OCI-LY3 (cell line): ENCODE measurements around the gene SETBP1.

Source experiments
- H2AFZ ChIP-seq: fragments of 200-600, 300-600 bp; shearing (Covaris generic); 2 replicates; pipeline ENCODE4 v1.6.0; 2014; ENCODE audit warnings: antibody characterized with exemption, low read depth, low read length
- H3K27ac ChIP-seq: fragments of 200-600, 300-600 bp; sonication (generic); 2 replicates; pipeline ENCODE4 v1.5.1; 2014; ENCODE audit warnings: mild to moderate bottlenecking, low read length, moderate library complexity, mixed read lengths
- H3K27me3 ChIP-seq: fragments of 200-600, 300-600 bp; sonication (generic); 2 replicates; pipeline ENCODE4 v1.6.1; 2014; ENCODE audit warnings: low read depth, low read length, mixed read lengths
- H3K36me3 ChIP-seq: fragments of 200-600, 300-600 bp; sonication (generic); replicated peaks from 2 replicates; pipeline ENCODE3; 2014; ENCODE audit warnings: low read depth, low read length, mixed read lengths
- H3K4me1 ChIP-seq: fragments of 300-600, 200-600 bp; sonication (generic); 2 replicates; pipeline ENCODE4 v1.6.1; 2014; ENCODE audit warnings: low read length, mixed read lengths
- H3K4me2 ChIP-seq: fragments of 200-600, 300-600 bp; sonication (generic); 2 replicates; pipeline ENCODE4 v1.6.1; 2014; ENCODE audit warnings: low read length, mixed read lengths
- H3K4me3 ChIP-seq: fragments of 300-600, 200-600 bp; sonication (generic); 2 replicates; pipeline ENCODE4 v1.5.1; 2014; ENCODE audit warnings: antibody characterized with exemption, mild to moderate bottlenecking, low read length, moderate library complexity
- H3K79me2 ChIP-seq: fragments of 300-600, 200-600 bp; shearing (Covaris generic); 2 replicates; pipeline ENCODE4 v1.6.1; 2014; ENCODE audit warnings: mild to moderate bottlenecking, low read length, mixed read lengths
- H3K9ac ChIP-seq: fragments of 300-600, 200-600 bp; shearing (Covaris generic); 2 replicates; pipeline ENCODE4 v1.6.0; 2014; ENCODE audit warnings: mild to moderate bottlenecking, low read length, moderate library complexity
- H3K9me3 ChIP-seq: fragments of 200-600, 300-600 bp; shearing (Covaris generic); 2 replicates; pipeline ENCODE4 v1.6.1; 2014; ENCODE audit warnings: low read length, mixed read lengths; ENCODE audit not compliant: insufficient read depth
- H4K20me1 ChIP-seq: fragments of 200-600, 300-600 bp; sonication (generic); 2 replicates; pipeline ENCODE4 v1.6.1; 2016; ENCODE audit warnings: low read length, mixed read lengths; ENCODE audit not compliant: insufficient read depth
- EZH2phosphoT487 ChIP-seq: fragments of 200-600 bp; shearing (Covaris generic); IDR thresholded peaks from 2 replicates; pipeline ENCODE4 v1.6.1; 2018; ENCODE audit warnings: antibody characterized with exemption, mixed run types, low read depth
- TF ChIP-seq, protein P1 (sequence below): fragments of 200-600, 300-600 bp; sonication (generic); IDR thresholded peaks from 2 replicates; pipeline ENCODE4 v1.5.1; 2014; ENCODE audit warnings: antibody characterized with exemption, low read length, low read depth

The SETBP1 gene

DNA sequence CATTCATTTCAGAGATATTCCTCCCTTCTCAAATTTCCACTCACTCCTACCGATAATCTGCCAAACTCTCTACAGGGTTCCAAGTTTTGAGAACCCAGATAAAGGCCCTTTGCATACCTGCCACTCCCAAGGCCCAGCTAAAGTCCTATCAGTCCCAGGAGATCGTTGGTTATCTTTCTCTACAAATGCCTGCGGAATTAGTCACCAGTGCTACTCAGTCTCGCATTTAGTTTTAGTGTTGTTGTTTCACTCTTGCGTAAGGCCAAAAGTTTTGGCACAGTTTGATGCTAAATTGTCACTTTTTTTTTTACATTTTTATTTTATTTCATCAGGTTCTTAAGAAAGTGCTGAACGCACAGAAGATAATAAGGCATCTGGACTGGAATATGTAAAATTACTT is 29.2 kb upstream of the SETBP1 start:
- no peaks in the 10 kb centered on the region for H4K20me1 ChIP-seq
- no peaks in the 10 kb centered on the region for H3K79me2 ChIP-seq
- H3K9me3 ChIP-seq = no peaks in the 10 kb centered on the region
- H3K4me2 ChIP-seq = no peak overlapping the region
- TF ChIP-seq EZH2phosphoT487 = no peak
- TF ChIP-seq, protein P1, sequence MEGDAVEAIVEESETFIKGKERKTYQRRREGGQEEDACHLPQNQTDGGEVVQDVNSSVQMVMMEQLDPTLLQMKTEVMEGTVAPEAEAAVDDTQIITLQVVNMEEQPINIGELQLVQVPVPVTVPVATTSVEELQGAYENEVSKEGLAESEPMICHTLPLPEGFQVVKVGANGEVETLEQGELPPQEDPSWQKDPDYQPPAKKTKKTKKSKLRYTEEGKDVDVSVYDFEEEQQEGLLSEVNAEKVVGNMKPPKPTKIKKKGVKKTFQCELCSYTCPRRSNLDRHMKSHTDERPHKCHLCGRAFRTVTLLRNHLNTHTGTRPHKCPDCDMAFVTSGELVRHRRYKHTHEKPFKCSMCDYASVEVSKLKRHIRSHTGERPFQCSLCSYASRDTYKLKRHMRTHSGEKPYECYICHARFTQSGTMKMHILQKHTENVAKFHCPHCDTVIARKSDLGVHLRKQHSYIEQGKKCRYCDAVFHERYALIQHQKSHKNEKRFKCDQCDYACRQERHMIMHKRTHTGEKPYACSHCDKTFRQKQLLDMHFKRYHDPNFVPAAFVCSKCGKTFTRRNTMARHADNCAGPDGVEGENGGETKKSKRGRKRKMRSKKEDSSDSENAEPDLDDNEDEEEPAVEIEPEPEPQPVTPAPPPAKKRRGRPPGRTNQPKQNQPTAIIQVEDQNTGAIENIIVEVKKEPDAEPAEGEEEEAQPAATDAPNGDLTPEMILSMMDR = no peak
- no peak overlapping the region for H2AFZ ChIP-seq
- H3K9ac ChIP-seq = no peak overlapping the region
- no peaks in the 10 kb centered on the region for H3K36me3 ChIP-seq
- no peak overlapping the region for H3K27ac ChIP-seq
- no peaks in the 10 kb centered on the region for H3K27me3 ChIP-seq
- H3K4me1 ChIP-seq = no peaks in the 10 kb centered on the region
- H3K4me3 ChIP-seq = no peak overlapping the region

DNA sequence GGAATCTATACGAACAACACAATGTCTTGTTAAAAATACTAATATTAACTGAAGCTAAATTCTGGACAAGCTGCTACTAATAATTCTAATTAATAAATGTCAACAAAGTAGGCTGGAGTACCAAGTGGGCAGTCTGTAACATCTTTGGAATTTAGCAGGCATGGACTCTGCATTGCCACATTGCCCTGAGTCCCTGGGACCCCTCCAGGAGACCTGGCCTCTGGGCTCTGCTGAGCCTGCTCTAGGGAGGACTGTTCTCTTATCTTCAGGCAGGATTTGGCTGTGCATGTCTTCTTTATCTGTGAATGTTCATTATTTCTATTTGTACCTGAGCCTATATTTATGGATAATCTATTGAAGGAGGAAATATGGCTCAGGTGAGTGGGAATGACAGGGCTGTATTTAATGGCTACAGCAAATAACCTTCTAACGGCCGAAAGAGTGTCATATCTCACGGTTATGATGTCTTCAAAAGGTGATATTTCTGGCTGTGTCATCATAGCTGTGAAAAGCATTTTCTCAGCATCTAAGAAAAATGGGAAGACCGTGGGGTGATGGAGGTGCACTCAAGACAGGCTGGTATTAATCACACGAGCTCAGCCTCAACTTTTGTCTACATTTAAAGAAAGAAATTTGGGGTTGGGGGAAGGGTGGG is 28.6 kb upstream of the SETBP1 start:
- Histone ChIP-seq H3K9me3 (no peaks in the 10 kb centered on the region), H3K36me3 (no peaks in the 10 kb centered on the region), H3K4me3 (no peak overlapping the region), H2AFZ (no peak overlapping the region), H3K4me2 (no peak overlapping the region), H3K4me1 (no peaks in the 10 kb centered on the region), H3K27ac (no peak overlapping the region), H3K79me2 (no peaks in the 10 kb centered on the region), H3K9ac (no peak overlapping the region), H4K20me1 (no peaks in the 10 kb centered on the region), H3K27me3 (no peaks in the 10 kb centered on the region)
- TF ChIP-seq, protein P1 = no peak
- no peak for TF ChIP-seq EZH2phosphoT487

DNA sequence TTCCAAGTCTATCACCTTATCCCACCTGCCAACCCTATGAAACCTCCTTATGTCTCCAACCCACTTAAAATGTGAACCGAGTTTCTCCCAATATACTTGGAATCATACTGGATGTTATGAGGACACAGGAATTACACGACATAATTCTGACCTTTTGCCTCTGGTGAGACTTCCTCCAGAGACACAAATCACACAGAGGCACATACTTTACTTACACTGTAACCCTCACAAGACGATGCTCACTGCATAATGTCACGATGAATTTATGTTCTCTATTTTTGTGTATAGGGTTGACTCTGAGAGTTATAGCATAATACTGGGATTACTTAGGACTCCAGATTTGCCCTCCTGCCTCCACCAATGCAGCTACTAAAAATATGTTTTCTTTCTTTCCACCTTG is 28.0 kb upstream of the SETBP1 start:
- no peaks in the 10 kb centered on the region for H3K36me3 ChIP-seq
- no peaks in the 10 kb centered on the region for H3K9me3 ChIP-seq
- no peak overlapping the region for H3K27ac ChIP-seq
- H3K4me1 ChIP-seq = no peaks in the 10 kb centered on the region
- no peak overlapping the region for H3K4me2 ChIP-seq
- H2AFZ ChIP-seq = no peak overlapping the region
- H3K27me3 ChIP-seq = no peaks in the 10 kb centered on the region
- TF ChIP-seq EZH2phosphoT487 = no peak
- TF ChIP-seq, protein P1 = no peak
- H3K9ac ChIP-seq = no peak overlapping the region
- H3K4me3 ChIP-seq = no peak overlapping the region
- H3K79me2 ChIP-seq = no peaks in the 10 kb centered on the region
- no peaks in the 10 kb centered on the region for H4K20me1 ChIP-seq

DNA sequence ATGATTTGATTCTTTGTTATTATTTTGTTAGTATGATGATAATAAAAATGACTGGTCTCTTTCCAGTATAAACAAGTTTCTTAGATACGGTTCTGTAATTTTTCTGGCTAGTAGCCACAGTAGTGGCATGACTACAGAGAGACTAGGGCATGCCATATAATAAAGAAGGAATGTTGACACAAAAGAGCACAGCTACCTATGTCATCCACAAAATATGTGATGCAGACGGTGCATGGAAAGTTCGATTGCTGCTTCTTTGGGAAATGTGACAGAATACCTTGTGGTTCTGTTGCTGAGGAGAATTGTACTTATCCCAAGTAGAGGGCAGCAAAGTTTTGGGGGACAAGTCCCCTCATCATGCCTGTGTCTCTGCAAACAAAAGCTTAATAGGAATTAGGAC is 26.1 kb upstream of the SETBP1 start:
- TF ChIP-seq, protein P1 = no peak
- TF ChIP-seq EZH2phosphoT487 = no peak
- Histone ChIP-seq H3K79me2 (no peaks in the 10 kb centered on the region), H3K4me1 (no peaks in the 10 kb centered on the region), H3K9me3 (no peaks in the 10 kb centered on the region), H3K9ac (no peak overlapping the region), H3K4me2 (no peak overlapping the region), H3K36me3 (no peaks in the 10 kb centered on the region), H3K27me3 (no peaks in the 10 kb centered on the region), H4K20me1 (no peaks in the 10 kb centered on the region), H2AFZ (no peak overlapping the region), H3K27ac (no peak overlapping the region), H3K4me3 (no peak overlapping the region)
